Osteoblast (primary cell): ENCODE data around the gene PPP1R3F. TPM values are rescaled to one million over a fixed set of nuclear protein-coding genes. Genes with fewer than 3 reads are reported as not detected.
A peak's percentile ranks its signal among the peaks of the same experiment; 100 is the strongest.

Experiments
- DNase-seq: peaks from one replicate; pipeline ENCODE4 v3.0.0; 2011; ENCODE audit warnings: low spot score, mixed read lengths; ENCODE audit not compliant: insufficient read length; ENCODE audit errors: missing footprints
- H2AFZ ChIP-seq: 2 replicates; pipeline ENCODE4 v1.6.0; 2011; ENCODE audit warnings: mild to moderate bottlenecking, low read length
- H3K27ac ChIP-seq: 2 replicates; pipeline ENCODE4 v1.5.1; 2011; ENCODE audit warnings: mild to moderate bottlenecking, low read depth, low read length, moderate library complexity
- H3K27me3 ChIP-seq: 2 replicates; pipeline ENCODE4 v1.6.0; 2012; ENCODE audit warnings: mild to moderate bottlenecking, control low read depth, inconsistent platforms, low read length, moderate library complexity; ENCODE audit not compliant: insufficient read depth
- H3K36me3 ChIP-seq: 2 replicates; pipeline ENCODE4 v1.5.1; 2011; ENCODE audit warnings: mild to moderate bottlenecking, low read length, control low read depth, moderate library complexity; ENCODE audit not compliant: insufficient read depth
- H3K4me1 ChIP-seq: 2 replicates; pipeline ENCODE4 v1.5.1; 2011; ENCODE audit warnings: mild to moderate bottlenecking, low read length, control low read depth, moderate library complexity; ENCODE audit not compliant: insufficient read depth
- H3K4me2 ChIP-seq: 2 replicates; pipeline ENCODE4 v1.6.0; 2011; ENCODE audit warnings: mild to moderate bottlenecking, low read length; ENCODE audit not compliant: insufficient read depth
- H3K4me3 ChIP-seq: fragments of 200-600 bp; sonication (generic); 3 replicates; pipeline ENCODE4 v1.5.1; 2012; ENCODE audit warnings: mild to moderate bottlenecking, low read length, inconsistent platforms; ENCODE audit not compliant: insufficient read depth
- H3K79me2 ChIP-seq: 2 replicates; pipeline ENCODE4 v1.6.0; 2012; ENCODE audit warnings: mild to moderate bottlenecking, low read length, control low read depth, inconsistent platforms; ENCODE audit not compliant: insufficient read depth
- H3K9me3 ChIP-seq: 2 replicates; pipeline ENCODE4 v1.5.1; 2011; ENCODE audit warnings: low read depth, low read length, control low read depth
- H4K20me1 ChIP-seq: 2 replicates; pipeline ENCODE4 v1.6.0; 2012; ENCODE audit warnings: mild to moderate bottlenecking, low read length, control low read depth; ENCODE audit not compliant: insufficient read depth
- CTCF ChIP-seq: IDR thresholded peaks from 2 replicates; pipeline ENCODE4 v1.5.1; 2011; ENCODE audit warnings: mild to moderate bottlenecking, low read depth, low read length, moderate library complexity; ENCODE audit errors: extremely low read depth
- total RNA-seq: library from RNA; depleted of rRNA; stranded (reverse); fragments of >200 nt; gene quantifications from 2 replicates; pipeline ENCODE4 v1.2.3, GENCODE V29; 2012

The PPP1R3F gene
- total RNA-seq, 1 donor = 4.0 TPM

GRCh38 chrX:49273181-49273727, 3.7 kb downstream of the PPP1R3F start:
- Histone ChIP-seq H3K9me3 (no peaks in the 10 kb centered on the region), H3K27me3 (no peaks in the 10 kb centered on the region), H4K20me1 (peaks cover 6% of the 10 kb centered on the region), H2AFZ (no peak overlapping the region), H3K36me3 (no peaks in the 10 kb centered on the region), H3K79me2 (peaks cover 31% of the 10 kb centered on the region), H3K27ac (no peak overlapping the region), H3K4me2 (no peak overlapping the region), H3K4me3 (no peak overlapping the region), H3K4me1 (no peaks in the 10 kb centered on the region)
- TF ChIP-seq CTCF = no peak
- peak; percentile 27 for DNase-seq

- H3K9me3 ChIP-seq = no peaks in the 10 kb centered on the region
- peaks cover 19% of the 10 kb centered on the region for H3K79me2 ChIP-seq
- no peak for DNase-seq
- no peak overlapping the region for H3K27ac ChIP-seq
- H3K36me3 ChIP-seq = no peaks in the 10 kb centered on the region
- no peaks in the 10 kb centered on the region for H3K27me3 ChIP-seq
- H2AFZ ChIP-seq = no peak overlapping the region
- H3K4me3 ChIP-seq = no peak overlapping the region
- H3K4me2 ChIP-seq = no peak overlapping the region
- peaks cover 6% of the 10 kb centered on the region for H4K20me1 ChIP-seq
- H3K4me1 ChIP-seq = no peaks in the 10 kb centered on the region
- no peak for TF ChIP-seq CTCF
These were observed 6.6 kb downstream of the PPP1R3F start for GRCh38 chrX:49276207-49276606.

GRCh38 chrX:49276671-49277534, 7.3 kb downstream of the PPP1R3F start:
- Histone ChIP-seq H2AFZ (no peak overlapping the region), H3K36me3 (no peaks in the 10 kb centered on the region), H4K20me1 (peaks cover 6% of the 10 kb centered on the region), H3K79me2 (peaks cover 14% of the 10 kb centered on the region), H3K4me1 (no peaks in the 10 kb centered on the region), H3K4me3 (no peak overlapping the region), H3K27ac (no peak overlapping the region), H3K27me3 (no peaks in the 10 kb centered on the region), H3K9me3 (no peaks in the 10 kb centered on the region), H3K4me2 (no peak overlapping the region)
- peak; percentile 74 for DNase-seq
- no peak for TF ChIP-seq CTCF

- Histone ChIP-seq H2AFZ (no peak overlapping the region), H3K27me3 (no peaks in the 10 kb centered on the region), H3K27ac (no peak overlapping the region), H4K20me1 (peaks cover 6% of the 10 kb centered on the region), H3K9me3 (no peaks in the 10 kb centered on the region), H3K4me3 (no peak overlapping the region), H3K4me2 (no peak overlapping the region), H3K79me2 (peaks cover 10% of the 10 kb centered on the region), H3K4me1 (no peaks in the 10 kb centered on the region), H3K36me3 (no peaks in the 10 kb centered on the region)
- TF ChIP-seq CTCF = no peak
- no peak for DNase-seq
These were observed 7.9 kb downstream of the PPP1R3F start for GRCh38 chrX:49277535-49277830.
